ENCODE data around the gene KCNMA1.

The KCNMA1 gene

DNA sequence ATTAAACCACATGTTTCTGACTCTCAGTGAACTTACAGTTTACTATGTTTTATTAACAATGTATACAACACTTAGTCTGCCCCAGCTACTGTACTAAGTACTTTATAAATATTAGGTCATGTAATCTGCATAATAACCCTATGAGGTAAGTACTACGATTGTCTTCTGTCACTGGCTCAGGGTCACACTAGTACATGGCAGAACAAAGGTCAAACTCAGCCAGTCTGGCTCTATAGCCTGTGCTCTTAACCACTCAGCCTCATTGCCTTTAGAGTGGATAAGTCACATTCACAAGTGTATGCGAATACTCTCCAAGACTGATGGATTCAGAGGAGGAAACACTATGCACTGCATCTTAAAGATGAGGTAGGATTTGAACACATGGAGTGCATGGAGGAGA, 252.3 kb downstream of the KCNMA1 start:
- H3K4me3 ChIP-seq (ENCODE audit: low read depth, low read length) = no peak overlapping the region
- no peaks in the 10 kb centered on the region for H3K9me3 ChIP-seq (ENCODE audit: control insufficient read depth, insufficient read depth, low read length)
- no peak overlapping the region for H3K9ac ChIP-seq (ENCODE audit: low read depth, low read length)
- no peaks in the 10 kb centered on the region for H3K4me1 ChIP-seq (ENCODE audit: control insufficient read depth, insufficient read depth, low read length)
- no peaks in the 10 kb centered on the region for H3K36me3 ChIP-seq (ENCODE audit: control insufficient read depth, insufficient read depth, low read length)
- no peaks in the 10 kb centered on the region for H3K27me3 ChIP-seq (ENCODE audit: control insufficient read depth, insufficient read depth, low read length)

DNA sequence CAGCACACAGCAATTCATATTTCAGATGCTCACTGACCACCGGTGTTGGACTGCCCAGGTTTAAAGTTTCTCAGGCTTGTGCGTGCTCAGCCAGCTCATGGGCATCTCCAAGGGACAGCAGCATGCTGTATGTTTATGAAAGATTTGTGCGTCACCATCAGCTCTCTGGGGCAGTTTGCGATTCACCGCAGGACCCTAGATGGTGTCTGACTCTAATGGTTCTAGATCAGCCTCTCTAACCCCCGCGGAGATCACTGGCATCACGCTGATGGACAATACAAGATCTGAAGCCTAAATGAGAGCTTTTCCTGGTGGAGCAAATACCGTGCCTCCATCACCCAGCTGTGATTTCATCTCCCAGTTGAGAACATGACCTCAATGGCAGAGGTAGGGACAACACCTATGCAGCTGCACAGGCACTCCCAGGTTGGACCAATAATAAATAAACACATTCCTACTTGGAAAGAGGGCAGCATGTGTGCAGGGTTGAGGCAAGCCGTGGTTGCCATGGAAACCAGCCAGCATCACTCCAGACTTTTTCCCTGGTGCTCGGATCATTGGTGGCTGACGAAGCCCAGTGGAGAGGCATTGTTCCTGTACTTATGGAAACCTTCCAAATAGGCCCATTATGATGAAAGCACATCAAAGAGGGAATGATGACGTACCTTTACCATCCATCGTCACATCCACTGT, 253.6 kb downstream of the KCNMA1 start:
- Histone ChIP-seq H3K27me3 (ENCODE audit: control insufficient read depth, insufficient read depth, low read length) (no peaks in the 10 kb centered on the region), H3K36me3 (ENCODE audit: control insufficient read depth, insufficient read depth, low read length) (no peaks in the 10 kb centered on the region), H3K4me1 (ENCODE audit: control insufficient read depth, insufficient read depth, low read length) (no peaks in the 10 kb centered on the region), H3K4me3 (ENCODE audit: low read depth, low read length) (no peak overlapping the region), H3K9me3 (ENCODE audit: control insufficient read depth, insufficient read depth, low read length) (no peaks in the 10 kb centered on the region), H3K9ac (ENCODE audit: low read depth, low read length) (no peak overlapping the region)

DNA sequence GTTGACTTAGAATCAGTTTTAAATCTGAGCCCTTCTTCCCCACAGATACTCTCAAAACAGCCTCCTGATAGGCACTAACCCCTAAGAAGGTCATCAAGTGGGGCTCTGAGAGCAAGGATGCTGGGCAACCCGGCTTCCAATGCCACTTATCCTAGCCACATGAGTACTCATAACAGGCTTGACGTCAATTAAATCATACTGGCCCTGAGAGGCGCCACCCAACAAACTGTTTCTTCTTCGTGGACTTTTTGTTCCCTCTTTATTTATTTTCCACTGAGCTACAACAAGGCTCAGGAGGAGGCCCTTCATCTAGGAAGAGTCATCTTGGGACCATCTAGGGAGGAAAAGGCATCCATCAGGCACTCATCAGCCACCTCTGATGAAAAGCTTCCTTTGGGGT, 255.9 kb downstream of the KCNMA1 start:
- Histone ChIP-seq H3K9me3 (ENCODE audit: control insufficient read depth, insufficient read depth, low read length) (no peaks in the 10 kb centered on the region), H3K4me3 (ENCODE audit: low read depth, low read length) (no peak overlapping the region), H3K9ac (ENCODE audit: low read depth, low read length) (no peak overlapping the region), H3K36me3 (ENCODE audit: control insufficient read depth, insufficient read depth, low read length) (no peaks in the 10 kb centered on the region), H3K27me3 (ENCODE audit: control insufficient read depth, insufficient read depth, low read length) (no peaks in the 10 kb centered on the region), H3K4me1 (ENCODE audit: control insufficient read depth, insufficient read depth, low read length) (no peaks in the 10 kb centered on the region)

DNA sequence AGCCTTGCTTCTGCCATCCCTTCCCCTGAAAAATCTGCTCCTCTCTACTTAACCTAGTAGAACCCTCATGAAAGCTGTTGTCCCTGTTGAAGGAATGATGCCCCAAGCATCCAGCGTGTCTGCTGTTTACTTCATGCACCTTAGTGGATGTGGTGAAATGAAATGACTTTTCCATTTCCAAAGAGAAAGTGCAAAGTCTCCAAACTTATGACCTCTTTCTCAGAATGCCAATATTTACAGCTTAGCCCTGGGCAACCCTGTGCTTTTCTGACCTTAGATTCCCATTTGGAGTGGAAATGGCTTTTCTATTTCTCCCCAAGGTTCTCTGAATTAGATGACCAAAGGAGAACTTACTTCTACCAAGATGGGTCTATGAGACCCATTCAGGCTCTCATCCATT, 256.9 kb downstream of the KCNMA1 start:
- H3K4me1 ChIP-seq (ENCODE audit: control insufficient read depth, insufficient read depth, low read length) = no peaks in the 10 kb centered on the region
- no peaks in the 10 kb centered on the region for H3K27me3 ChIP-seq (ENCODE audit: control insufficient read depth, insufficient read depth, low read length)
- H3K4me3 ChIP-seq (ENCODE audit: low read depth, low read length) = no peak overlapping the region
- H3K9ac ChIP-seq (ENCODE audit: low read depth, low read length) = no peak overlapping the region
- H3K9me3 ChIP-seq (ENCODE audit: control insufficient read depth, insufficient read depth, low read length) = no peaks in the 10 kb centered on the region
- H3K36me3 ChIP-seq (ENCODE audit: control insufficient read depth, insufficient read depth, low read length) = no peaks in the 10 kb centered on the region

DNA sequence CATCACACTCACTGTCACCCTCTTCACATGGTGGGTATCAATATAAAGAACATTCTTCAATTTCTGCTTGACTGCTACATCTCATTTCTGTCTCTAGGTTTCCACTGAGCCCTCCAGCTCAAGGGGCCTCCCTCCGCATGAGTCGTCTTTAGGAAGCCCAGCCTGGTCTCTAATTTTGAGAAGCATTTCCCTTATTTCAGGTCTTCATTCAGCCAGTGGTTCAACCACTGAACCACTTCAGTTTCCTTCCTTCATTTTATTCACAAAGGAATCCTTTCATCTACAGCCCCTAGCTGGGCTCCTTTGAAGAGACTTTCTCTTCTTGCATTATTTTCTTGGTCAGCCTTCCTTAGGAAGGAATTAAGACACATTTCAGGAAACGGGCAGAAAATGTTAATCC, 257.4 kb downstream of the KCNMA1 start:
- Histone ChIP-seq H3K36me3 (ENCODE audit: control insufficient read depth, insufficient read depth, low read length) (no peaks in the 10 kb centered on the region), H3K4me1 (ENCODE audit: control insufficient read depth, insufficient read depth, low read length) (no peaks in the 10 kb centered on the region), H3K9ac (ENCODE audit: low read depth, low read length) (no peak overlapping the region), H3K27me3 (ENCODE audit: control insufficient read depth, insufficient read depth, low read length) (no peaks in the 10 kb centered on the region), H3K4me3 (ENCODE audit: low read depth, low read length) (no peak overlapping the region), H3K9me3 (ENCODE audit: control insufficient read depth, insufficient read depth, low read length) (no peaks in the 10 kb centered on the region)

DNA sequence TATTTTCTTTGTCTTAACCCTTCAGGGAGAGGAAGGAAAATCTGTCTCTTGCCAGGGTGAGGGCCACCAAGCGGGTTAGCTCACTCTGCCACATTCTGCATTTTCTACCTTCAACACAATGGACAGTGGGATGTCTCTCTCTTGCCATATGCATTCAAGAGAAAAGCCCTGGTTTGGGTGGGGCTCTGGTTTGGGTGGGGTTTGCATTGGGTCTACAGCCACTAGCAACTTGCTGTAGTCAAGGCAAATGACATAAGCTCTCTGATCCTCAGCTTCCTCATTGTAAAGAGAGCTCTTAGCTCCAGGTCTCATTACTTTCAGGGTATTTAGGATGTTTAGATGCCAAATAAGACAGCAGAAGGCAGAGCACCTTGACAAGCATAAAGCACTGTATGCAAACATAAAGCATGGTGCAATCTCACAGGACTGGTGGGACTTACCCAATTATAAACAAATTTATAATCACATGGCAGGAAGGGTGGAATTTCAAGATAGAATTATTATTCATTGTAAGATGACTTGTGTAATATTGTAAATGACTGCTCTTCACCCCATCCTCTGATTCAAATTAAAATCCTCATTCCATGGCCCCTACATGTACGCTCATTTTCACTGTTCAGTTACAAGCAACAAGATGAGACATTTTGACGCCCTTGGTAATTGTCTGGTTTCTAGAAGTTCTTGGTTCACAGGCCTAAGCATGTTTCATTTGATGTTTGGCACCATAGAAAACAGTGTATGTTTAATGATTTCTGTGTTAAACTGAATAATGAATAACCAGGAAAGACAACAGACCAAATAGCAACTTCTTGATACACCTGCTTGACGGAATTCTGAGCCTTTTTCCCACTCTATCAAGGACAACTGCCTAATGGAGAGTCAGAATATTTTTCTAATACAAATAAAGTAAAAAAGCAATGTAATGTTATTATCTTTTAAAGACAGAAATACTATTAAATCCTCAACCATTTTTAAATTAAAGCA, 258.9 kb downstream of the KCNMA1 start:
- Histone ChIP-seq H3K4me1 (ENCODE audit: control insufficient read depth, insufficient read depth, low read length) (no peaks in the 10 kb centered on the region), H3K9me3 (ENCODE audit: control insufficient read depth, insufficient read depth, low read length) (no peaks in the 10 kb centered on the region), H3K4me3 (ENCODE audit: low read depth, low read length) (no peak overlapping the region), H3K9ac (ENCODE audit: low read depth, low read length) (no peak overlapping the region), H3K27me3 (ENCODE audit: control insufficient read depth, insufficient read depth, low read length) (no peaks in the 10 kb centered on the region), H3K36me3 (ENCODE audit: control insufficient read depth, insufficient read depth, low read length) (no peaks in the 10 kb centered on the region)

DNA sequence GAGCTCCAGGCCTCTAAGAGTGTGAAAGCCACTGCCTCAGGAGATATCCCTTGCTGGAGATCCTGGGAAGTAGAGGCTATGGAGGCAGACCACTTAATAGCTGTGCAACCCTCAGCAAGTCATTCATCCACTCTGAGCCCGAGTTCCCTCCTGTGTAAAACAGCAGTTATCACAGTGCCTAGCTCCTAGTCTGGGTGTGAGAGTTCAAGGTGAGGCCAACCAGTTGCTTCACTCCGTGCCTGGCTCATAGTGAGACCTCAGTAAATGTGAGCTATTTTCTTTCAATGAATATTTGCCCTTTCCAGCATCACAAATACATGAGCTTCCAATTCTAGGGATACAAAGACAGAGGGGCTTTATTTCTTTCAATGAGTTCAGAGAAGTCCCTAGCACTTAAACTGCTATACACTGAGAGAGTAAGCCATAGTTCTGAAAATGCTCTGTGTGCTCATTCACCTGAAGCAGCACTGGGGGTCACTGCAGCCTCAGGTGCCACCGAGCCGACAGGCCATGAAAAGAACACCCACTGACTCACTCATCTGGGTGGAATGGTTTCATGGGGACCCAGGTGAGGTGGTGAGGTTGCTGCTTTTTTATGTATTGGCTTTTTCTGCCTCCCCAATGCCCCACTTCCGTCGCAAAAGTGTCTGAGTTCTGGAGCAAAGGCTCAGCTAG, 259.8 kb downstream of the KCNMA1 start:
- H3K9me3 ChIP-seq (ENCODE audit: control insufficient read depth, insufficient read depth, low read length) = no peaks in the 10 kb centered on the region
- no peaks in the 10 kb centered on the region for H3K36me3 ChIP-seq (ENCODE audit: control insufficient read depth, insufficient read depth, low read length)
- H3K4me1 ChIP-seq (ENCODE audit: control insufficient read depth, insufficient read depth, low read length) = no peaks in the 10 kb centered on the region
- H3K9ac ChIP-seq (ENCODE audit: low read depth, low read length) = no peak overlapping the region
- H3K4me3 ChIP-seq (ENCODE audit: low read depth, low read length) = no peak overlapping the region
- H3K27me3 ChIP-seq (ENCODE audit: control insufficient read depth, insufficient read depth, low read length) = no peaks in the 10 kb centered on the region

DNA sequence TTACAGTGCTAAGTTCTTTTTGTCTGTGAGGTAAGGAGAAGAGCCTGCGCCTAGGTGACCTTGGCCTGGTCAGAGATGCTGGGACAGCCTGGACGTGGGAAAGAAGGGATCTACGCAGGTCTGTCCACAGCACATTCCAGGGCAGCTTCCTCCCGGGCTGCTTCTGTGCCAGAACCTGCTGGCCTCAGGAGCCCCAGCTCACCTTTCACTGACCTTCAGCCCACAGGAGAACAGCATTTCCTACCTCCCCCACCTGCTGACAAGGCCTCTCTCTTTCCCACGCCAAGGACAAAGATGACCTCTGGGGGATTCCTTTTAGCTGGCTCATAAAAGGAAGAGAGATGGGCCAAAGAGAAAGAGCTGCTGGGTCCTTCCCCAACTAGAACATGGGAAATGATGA, 260.6 kb downstream of the KCNMA1 start:
- H3K4me3 ChIP-seq (ENCODE audit: low read depth, low read length) = no peak overlapping the region
- no peaks in the 10 kb centered on the region for H3K27me3 ChIP-seq (ENCODE audit: control insufficient read depth, insufficient read depth, low read length)
- no peak overlapping the region for H3K9ac ChIP-seq (ENCODE audit: low read depth, low read length)
- H3K36me3 ChIP-seq (ENCODE audit: control insufficient read depth, insufficient read depth, low read length) = no peaks in the 10 kb centered on the region
- no peaks in the 10 kb centered on the region for H3K9me3 ChIP-seq (ENCODE audit: control insufficient read depth, insufficient read depth, low read length)
- peaks cover 5% of the 10 kb centered on the region for H3K4me1 ChIP-seq (ENCODE audit: control insufficient read depth, insufficient read depth, low read length)

DNA sequence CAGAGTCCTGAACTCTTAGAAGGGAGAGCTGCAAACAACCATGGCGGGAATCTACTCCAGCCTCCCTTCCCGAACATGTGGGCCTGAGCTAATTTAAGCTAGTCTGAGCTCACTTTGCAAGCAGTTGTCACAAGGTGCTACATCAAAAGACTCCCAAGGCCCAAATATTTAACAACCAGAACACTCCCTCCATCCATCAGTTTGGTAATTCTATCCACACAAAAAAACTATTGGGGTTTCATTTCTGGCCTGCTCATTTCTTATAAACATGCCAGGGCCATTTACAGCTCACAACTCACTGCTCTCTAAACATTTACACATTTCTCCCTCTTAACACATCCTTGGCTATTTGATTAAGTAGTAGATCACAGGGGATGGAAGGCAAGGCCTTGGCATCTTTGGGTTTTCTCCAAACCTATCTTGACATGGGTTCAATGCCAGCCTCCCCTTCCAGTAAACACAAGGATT, 263.4 kb downstream of the KCNMA1 start:
- Histone ChIP-seq H3K4me1 (ENCODE audit: control insufficient read depth, insufficient read depth, low read length) (peaks cover 7% of the 10 kb centered on the region), H3K9me3 (ENCODE audit: control insufficient read depth, insufficient read depth, low read length) (no peaks in the 10 kb centered on the region), H3K36me3 (ENCODE audit: control insufficient read depth, insufficient read depth, low read length) (no peaks in the 10 kb centered on the region), H3K9ac (ENCODE audit: low read depth, low read length) (no peak overlapping the region), H3K27me3 (ENCODE audit: control insufficient read depth, insufficient read depth, low read length) (no peaks in the 10 kb centered on the region), H3K4me3 (ENCODE audit: low read depth, low read length) (no peak overlapping the region)

DNA sequence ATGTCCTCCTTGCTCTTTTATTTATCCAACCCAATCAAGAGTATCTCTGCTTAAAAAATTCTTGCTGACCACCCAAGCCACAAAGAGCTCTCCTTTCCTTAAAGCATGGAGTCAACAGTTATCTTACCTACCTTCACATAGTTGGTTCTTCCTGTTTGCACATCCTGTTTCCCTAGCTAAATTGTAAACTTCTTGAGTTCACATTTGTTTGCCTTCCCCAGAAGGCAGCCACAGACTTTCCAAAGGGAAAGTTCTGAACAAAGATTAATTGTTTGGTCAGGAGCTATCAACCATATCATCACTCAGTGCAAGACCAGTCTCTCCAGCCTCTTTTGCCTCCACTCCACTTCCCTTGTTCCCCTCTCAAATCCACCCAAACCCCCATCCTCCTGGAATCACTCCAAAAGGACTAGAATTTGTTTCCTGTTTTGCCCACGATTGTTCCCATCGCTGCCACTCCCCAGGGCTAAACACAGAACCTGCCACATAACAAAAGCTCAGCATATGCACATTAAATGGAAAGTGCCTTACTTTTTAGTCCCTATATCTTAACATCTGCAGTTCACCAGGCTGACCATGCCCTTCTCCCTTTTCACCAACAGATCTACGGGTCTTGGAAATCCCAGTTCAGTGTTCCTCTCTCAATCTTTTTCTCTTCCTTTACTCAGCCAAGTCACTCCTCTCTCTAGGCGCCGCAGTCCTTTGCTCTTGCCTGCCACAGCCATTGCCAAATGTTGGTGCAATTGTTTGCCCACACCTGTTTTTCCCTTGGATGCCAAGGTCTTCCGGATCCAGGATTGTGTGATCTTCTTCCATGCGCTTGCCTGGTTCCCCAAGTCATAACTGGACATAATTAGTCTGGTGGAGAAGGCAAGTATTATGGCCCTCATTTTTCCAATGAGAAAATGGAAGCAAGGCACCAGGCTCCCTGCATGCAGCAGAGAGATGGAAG, 265.5 kb downstream of the KCNMA1 start:
- no peak overlapping the region for H3K9ac ChIP-seq (ENCODE audit: low read depth, low read length)
- no peak overlapping the region for H3K4me3 ChIP-seq (ENCODE audit: low read depth, low read length)
- H3K36me3 ChIP-seq (ENCODE audit: control insufficient read depth, insufficient read depth, low read length) = no peaks in the 10 kb centered on the region
- H3K4me1 ChIP-seq (ENCODE audit: control insufficient read depth, insufficient read depth, low read length) = peaks cover 7% of the 10 kb centered on the region
- H3K27me3 ChIP-seq (ENCODE audit: control insufficient read depth, insufficient read depth, low read length) = no peaks in the 10 kb centered on the region
- H3K9me3 ChIP-seq (ENCODE audit: control insufficient read depth, insufficient read depth, low read length) = no peaks in the 10 kb centered on the region

DNA sequence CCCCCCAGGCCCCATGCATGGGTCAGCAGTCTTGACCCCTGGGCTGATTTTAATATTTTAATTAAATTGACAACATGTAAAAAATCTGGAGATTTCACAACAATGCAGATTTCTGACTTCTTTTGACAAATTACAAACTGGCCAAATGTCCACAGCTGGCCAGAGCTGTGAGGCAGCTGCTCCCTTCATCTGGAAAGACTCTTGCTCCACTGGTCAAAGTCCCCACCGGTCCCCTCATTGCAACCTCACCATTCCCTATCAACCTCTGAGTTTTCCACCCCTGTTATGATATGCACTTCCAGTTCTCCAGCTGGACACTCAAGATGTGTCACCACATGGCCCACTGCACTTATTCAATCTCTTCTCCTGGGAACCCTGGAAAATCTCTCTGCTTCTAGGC, 266.2 kb downstream of the KCNMA1 start:
- H3K4me3 ChIP-seq (ENCODE audit: low read depth, low read length) = no peak overlapping the region
- no peaks in the 10 kb centered on the region for H3K36me3 ChIP-seq (ENCODE audit: control insufficient read depth, insufficient read depth, low read length)
- H3K9ac ChIP-seq (ENCODE audit: low read depth, low read length) = no peak overlapping the region
- H3K4me1 ChIP-seq (ENCODE audit: control insufficient read depth, insufficient read depth, low read length) = peaks cover 7% of the 10 kb centered on the region
- H3K9me3 ChIP-seq (ENCODE audit: control insufficient read depth, insufficient read depth, low read length) = no peaks in the 10 kb centered on the region
- no peaks in the 10 kb centered on the region for H3K27me3 ChIP-seq (ENCODE audit: control insufficient read depth, insufficient read depth, low read length)
